ENCODE measurements around the gene PARD3. TPM values are rescaled to one million over a fixed set of nuclear protein-coding genes. Genes with fewer than 3 reads are reported as not detected.

The PARD3 gene
- polyA plus RNA-seq, 1 donor from 2014 or later, result 12.4 TPM

GRCh38 chr10:34651416-34652195 is 163.5 kb downstream of the PARD3 start:
- Histone ChIP-seq H3K36me3 (ENCODE audit: insufficient read depth, low read length) (no peaks in the 10 kb centered on the region), H3K9me2 (ENCODE audit: insufficient read depth, low read length) (no peaks in the 10 kb centered on the region), H3K9ac (ENCODE audit: low read length) (no peak overlapping the region), H3K27ac (ENCODE audit: low read length) (no peak overlapping the region), H3K4me3 (ENCODE audit: low read length) (no peak overlapping the region), H3F3A (ENCODE audit: insufficient read depth, low read length, poor library complexity, severe bottlenecking) (no peaks in the 10 kb centered on the region), H3K4me2 (ENCODE audit: low read length) (no peak overlapping the region), H2AFZ (ENCODE audit: low read depth, low read length) (no peak overlapping the region), H3K27me3 (ENCODE audit: insufficient read depth, low read depth, low read length) (no peaks in the 10 kb centered on the region), H3K9me3 (ENCODE audit: low read length) (no peaks in the 10 kb centered on the region), H4K20me1 (ENCODE audit: insufficient read depth) (no peaks in the 10 kb centered on the region), H3K79me2 (replicated peaks; ENCODE audit: insufficient read depth, low read length) (peaks cover 3% of the 10 kb centered on the region)
- TF ChIP-seq REST (IDR thresholded peaks at IDR 0.05; ENCODE audit: borderline replicate concordance) (no peak), MXI1 (conservative IDR thresholded peaks at IDR 0.05; ENCODE audit: poor library complexity, severe bottlenecking) (no peak), EZH2 (IDR thresholded peaks at IDR 0.05; ENCODE audit: borderline replicate concordance, insufficient read depth, low read length, poor library complexity, severe bottlenecking) (no peak), RAD21 (conservative IDR thresholded peaks at IDR 0.05) (no peak), POLR2AphosphoS5 (IDR thresholded peaks at IDR 0.05) (no peak), TAF1 (IDR thresholded peaks at IDR 0.05; ENCODE audit: low read depth) (no peak), SMC3 (conservative IDR thresholded peaks at IDR 0.05; ENCODE audit: poor library complexity) (no peak), EP300 (conservative IDR thresholded peaks at IDR 0.05; ENCODE audit: poor library complexity, severe bottlenecking) (no peak), CTCF (IDR thresholded peaks at IDR 0.05; ENCODE audit: poor library complexity, severe bottlenecking) (no peak)

- no peak overlapping the region for H3K4me3 ChIP-seq (ENCODE audit: low read length)
- no peak for TF ChIP-seq EP300 (conservative IDR thresholded peaks at IDR 0.05; ENCODE audit: poor library complexity, severe bottlenecking)
- TF ChIP-seq POLR2AphosphoS5 (IDR thresholded peaks at IDR 0.05), result no peak
- no peak for TF ChIP-seq CTCF (IDR thresholded peaks at IDR 0.05; ENCODE audit: poor library complexity, severe bottlenecking)
- no peak for TF ChIP-seq RAD21 (conservative IDR thresholded peaks at IDR 0.05)
- TF ChIP-seq SMC3 (conservative IDR thresholded peaks at IDR 0.05; ENCODE audit: poor library complexity), result no peak
- no peak for TF ChIP-seq EZH2 (IDR thresholded peaks at IDR 0.05; ENCODE audit: borderline replicate concordance, insufficient read depth, low read length, poor library complexity, severe bottlenecking)
- no peak for TF ChIP-seq REST (IDR thresholded peaks at IDR 0.05; ENCODE audit: borderline replicate concordance)
- no peak for TF ChIP-seq MXI1 (conservative IDR thresholded peaks at IDR 0.05; ENCODE audit: poor library complexity, severe bottlenecking)
- no peak for TF ChIP-seq TAF1 (IDR thresholded peaks at IDR 0.05; ENCODE audit: low read depth)
- H3K27me3 ChIP-seq (ENCODE audit: insufficient read depth, low read depth, low read length), result no peaks in the 10 kb centered on the region
- H3K4me2 ChIP-seq (ENCODE audit: low read length), result no peak overlapping the region
- H3K9me2 ChIP-seq (ENCODE audit: insufficient read depth, low read length), result no peaks in the 10 kb centered on the region
- no peaks in the 10 kb centered on the region for H3F3A ChIP-seq (ENCODE audit: insufficient read depth, low read length, poor library complexity, severe bottlenecking)
- H3K27ac ChIP-seq (ENCODE audit: low read length), result no peak overlapping the region
- no peak overlapping the region for H2AFZ ChIP-seq (ENCODE audit: low read depth, low read length)
- H3K9ac ChIP-seq (ENCODE audit: low read length), result no peak overlapping the region
- H3K9me3 ChIP-seq (ENCODE audit: low read length), result no peaks in the 10 kb centered on the region
- H3K36me3 ChIP-seq (ENCODE audit: insufficient read depth, low read length), result no peaks in the 10 kb centered on the region
- H3K79me2 ChIP-seq (replicated peaks; ENCODE audit: insufficient read depth, low read length), result peaks cover 3% of the 10 kb centered on the region
- H4K20me1 ChIP-seq (ENCODE audit: insufficient read depth), result no peaks in the 10 kb centered on the region
These were observed 164.9 kb downstream of the PARD3 start for GRCh38 chr10:34650156-34650555.
